HepG2 (cell line): ENCODE results near the gene OR7G1. TPM values are rescaled to one million over a fixed set of nuclear protein-coding genes. Genes with fewer than 3 reads are reported as not detected.

Experiments used
- ATAC-seq: fragments of 200-7000 bp; cut with Tn5 transposase; 3 replicates; pipeline ENCODE4 v1.9.1; 2020; ENCODE audit warnings: mild to moderate bottlenecking, moderate library complexity
- BruUV-seq: library from RNA; stranded (reverse); fragments of 400-500 nt; replicated peaks from 2 replicates; lab custom pipeline; 2021; lab: Mats Ljungman, UMichigan
- CTCF ChIA-PET: fragments of 300-600 bp; formaldehyde crosslinking; extraction: SDS; loops from one replicate; lab custom pipeline; 2021; ENCODE audit warnings: low total read pairs, inconsistent platforms, low intra/inter-chr PET ratio; lab: Yijun Ruan, JAX
- POLR2A ChIA-PET: fragments of 350-600 bp; sonication (Branson Sonifier 250); formaldehyde crosslinking; loops from one replicate; lab custom pipeline; 2020; ENCODE audit warnings: antibody characterized with exemption, inconsistent platforms; lab: Yijun Ruan, JAX
- DNase-seq: peaks from one replicate; pipeline ENCODE4 v3.0.0-alpha.2; 2015; ENCODE audit warnings: low spot score
- FAIRE-seq: peaks from 3 replicates; lab custom pipeline; 2011; peaks lifted over from hg19 to GRCh38; lab: Jason Lieb, UNC
- H2AFZ ChIP-seq: one replicate; pipeline ENCODE4 v1.6.1; 2011; ENCODE audit warnings: low read length, inconsistent platforms
- H3K27ac ChIP-seq: fragments of 300-600 bp; 3 replicates; pipeline ENCODE4 v1.8.0; 2011; ENCODE audit warnings: mixed run types, mild to moderate bottlenecking, mixed read lengths, low read length, inconsistent platforms; ENCODE audit not compliant: insufficient read depth; ENCODE audit errors: extremely low read length
- H3K27me3 ChIP-seq, 2 experiments: fragments of 200-600 bp in 1 of 2; 2 replicates in 1 of 2; 3 replicates in 1 of 2; pipeline versions ENCODE4 v1.6.0 to v1.8.0; 2011; ENCODE audit warnings: low read length in 2 of 2, mild to moderate bottlenecking in 2 of 2, moderate library complexity in 2 of 2, inconsistent platforms in 1 of 2; ENCODE audit not compliant: insufficient read depth in 2 of 2, control insufficient read depth in 1 of 2
- H3K36me3 ChIP-seq, 2 experiments: fragments of 200-600 bp in 1 of 2; replicated peaks in 1 of 2; 2 replicates in 1 of 2; 3 replicates in 1 of 2; pipeline versions ENCODE4 v1.5.1 to v1.8.0; 2011; ENCODE audit warnings: low read length in 2 of 2, inconsistent platforms in 1 of 2; ENCODE audit not compliant: insufficient read depth in 2 of 2, control insufficient read depth in 1 of 2
- H3K4me1 ChIP-seq: 2 replicates; pipeline ENCODE4 v1.5.1; 2012; ENCODE audit warnings: low read length, inconsistent platforms; ENCODE audit not compliant: insufficient read depth
- H3K4me2 ChIP-seq: 2 replicates; pipeline ENCODE4 v1.6.0; 2011; ENCODE audit warnings: low read depth, low read length, inconsistent platforms
- H3K4me3 ChIP-seq, 3 experiments: fragments of 200-600 bp in 1 of 3; sonication (generic), shearing (Covaris generic) in 1 of 3; replicated peaks in 1 of 3; 2 replicates each; pipeline ENCODE4 v1.5.1; 2011 to 2016; ENCODE audit warnings: low read length in 3 of 3, inconsistent platforms in 2 of 3, low read depth in 2 of 3, mild to moderate bottlenecking in 2 of 3, control low read depth in 1 of 3, mixed read lengths in 1 of 3; ENCODE audit not compliant: insufficient read depth in 1 of 3
- H3K79me2 ChIP-seq: one replicate; pipeline ENCODE4 v1.6.1; 2011; ENCODE audit warnings: low read length, inconsistent platforms; ENCODE audit not compliant: insufficient read depth
- H3K9ac ChIP-seq: 2 replicates; pipeline ENCODE4 v1.6.0; 2011; ENCODE audit warnings: mild to moderate bottlenecking, low read depth, low read length, inconsistent platforms; ENCODE audit not compliant: insufficient read depth
- H3K9me3 ChIP-seq: 2 replicates; pipeline ENCODE4 v1.5.1; 2012; ENCODE audit warnings: mild to moderate bottlenecking, low read length
- H4K20me1 ChIP-seq: 2 replicates; pipeline ENCODE4 v1.6.0; 2011; ENCODE audit warnings: inconsistent platforms, mild to moderate bottlenecking, low read length, moderate library complexity; ENCODE audit not compliant: insufficient read depth
- EEA1 ChIP-seq: sonication (generic); formaldehyde crosslinking; IDR thresholded peaks from 2 replicates; pipeline ENCODE4 v1.5.1; 2020; ENCODE audit warnings: mild to moderate bottlenecking, missing genetic modification reagents, borderline replicate concordance
- HOXA3 ChIP-seq: sonication (generic); formaldehyde crosslinking; IDR thresholded peaks from 2 replicates; pipeline ENCODE4 v1.5.0; 2020; ENCODE audit warnings: missing genetic modification reagents
- MBNL3 ChIP-seq: fragments of 250-450 bp; sonication (Bioruptor Pico); conservative IDR thresholded peaks from 2 replicates; pipeline ENCODE4 v1.8.0; 2022; ENCODE audit warnings: mild to moderate bottlenecking, inconsistent platforms
- MTA1 ChIP-seq: sonication (generic); formaldehyde crosslinking; IDR thresholded peaks from 2 replicates; pipeline ENCODE4 v1.4.0; 2020; ENCODE audit warnings: missing genetic modification reagents, mild to moderate bottlenecking, borderline replicate concordance
- ZFP91 ChIP-seq: sonication (generic); formaldehyde crosslinking; IDR thresholded peaks from 2 replicates; pipeline ENCODE4 v1.9.0; 2022; ENCODE audit warnings: missing genetic modification reagents, mild to moderate bottlenecking, borderline replicate concordance
- ZNF224 ChIP-seq: sonication (generic); formaldehyde crosslinking; IDR thresholded peaks from 2 replicates; pipeline ENCODE4 v1.5.0; 2020; ENCODE audit warnings: mild to moderate bottlenecking, missing genetic modification reagents
- ZNF34 ChIP-seq: sonication (generic); formaldehyde crosslinking; IDR thresholded peaks from 2 replicates; pipeline ENCODE4 v1.4.0; 2020; ENCODE audit warnings: mild to moderate bottlenecking, missing genetic modification reagents, borderline replicate concordance
- ZSCAN5A ChIP-seq: sonication (generic); formaldehyde crosslinking; IDR thresholded peaks from 2 replicates; pipeline ENCODE4 v1.8.0; 2022; ENCODE audit warnings: mild to moderate bottlenecking, missing genetic modification reagents, borderline replicate concordance
- WGBS: methylation state at CpG from one replicate; pipeline ENCODE4 v1.1.6; 2017; ENCODE audit warnings: low lambda C conversion rate; 5-methylcytosine and 5-hydroxymethylcytosine counted together
- in situ Hi-C: cut with HindIII; loops from 2 replicates; pipeline ENCODE4 v1.10.0; 2017; ENCODE audit warnings: low pct_unique_long_range_greater_than_20kb; ENCODE audit not compliant: extremely low pct_ligation_motif_present
- intact Hi-C: fragments of 100-400 bp; cut with micrococcal nuclease; formaldehyde crosslinking; loops from one replicate; pipeline ENCODE4 v1.10.0; 2022; ENCODE audit not compliant: unreplicated experiment
- polyA plus RNA-seq, 8 experiments: library from polyadenylated mRNA; depleted of rRNA in 3 of 8; stranded (reverse) in 7 of 8; unstranded in 1 of 8; fragments of >200 nt; fragmentation: Illumina TruSeq in 4 of 8; extraction: Trizol in 4 of 8; gene quantifications; 2 replicates each; pipeline versions ENCODE4 v1.2.1 to v1.2.3, GENCODE V29; 2011 to 2016; ENCODE audit warnings: low read depth in 4 of 8, missing spikeins in 1 of 8, mixed read lengths in 1 of 8; ENCODE audit not compliant: insufficient read depth in 1 of 8
- total RNA-seq, 5 experiments: library from RNA; depleted of rRNA; stranded (reverse); fragments of >200 nt; fragmentation: Illumina TruSeq; extraction: Trizol; gene quantifications; 2 replicates each; pipeline ENCODE4 v1.2.3, GENCODE V29; 2016; ENCODE audit warnings: low read depth in 1 of 5
- TF ChIP-seq, protein P1 (sequence below): sonication (generic); formaldehyde crosslinking; IDR thresholded peaks from 2 replicates; pipeline ENCODE4 v1.4.0; 2020; ENCODE audit warnings: mild to moderate bottlenecking, low read depth, missing genetic modification reagents
- TF ChIP-seq, protein P2 (sequence below): sonication (generic); formaldehyde crosslinking; IDR thresholded peaks from 2 replicates; pipeline ENCODE4 v1.8.0; 2022; ENCODE audit warnings: missing genetic modification reagents, mild to moderate bottlenecking, moderate library complexity, borderline replicate concordance
- TF ChIP-seq, protein P3 (sequence below): sonication (generic); formaldehyde crosslinking; IDR thresholded peaks from 2 replicates; pipeline ENCODE4 v1.8.0; 2022; ENCODE audit warnings: mild to moderate bottlenecking, missing genetic modification reagents, moderate library complexity
- TF ChIP-seq, protein P4 (sequence below): sonication (generic); formaldehyde crosslinking; conservative IDR thresholded peaks from 2 replicates; pipeline ENCODE4 v1.4.0; 2020; ENCODE audit warnings: missing genetic modification reagents

OR7G1 gene
- total and polyA plus RNA-seq, 2 of the 13 experiments (the other 11 are each of a cell fraction or from before 2014, with no cell fraction given), result not detected

- in situ Hi-C loops (loop anchor here (25.0 kb wide), 1 partner anchor 660 kb away; no protein-coding TSS in a partner anchor), intact Hi-C loops (no loop called here)
- H3K27ac ChIP-seq, result no peak within 1 kb of the TSS
- no peaks in the 10 kb centered on the region for H4K20me1 ChIP-seq
- no TSS peak for BruUV-seq
- no peak within 1 kb of the TSS for H3K4me2 ChIP-seq
- 4% methylated on average over 1 of the region's 1 CpG for WGBS
- no peaks in the 10 kb centered on the region for H3K4me1 ChIP-seq
- H3K27me3 ChIP-seq, result no peaks in the 10 kb centered on the region
- ChIA-PET POLR2A (no interaction called here), CTCF (no interaction called here)
- H2AFZ ChIP-seq, result no peak within 1 kb of the TSS
- FAIRE-seq (no peak), DNase-seq (no peak), ATAC-seq (no peak)
- no peak within 1 kb of the TSS for H3K9ac ChIP-seq
- H3K79me2 ChIP-seq, result no peaks in the 10 kb centered on the region
- H3K4me3 ChIP-seq, result no peak within 1 kb of the TSS
- H3K36me3 ChIP-seq, result no peaks in the 10 kb centered on the region
- H3K9me3 ChIP-seq, result no peaks in the 10 kb centered on the region
- TF ChIP-seq MTA1 (CRISPR knock-in tag), result no peak
- TF ChIP-seq ZFP91, result no peak
- TF ChIP-seq, protein P1, sequence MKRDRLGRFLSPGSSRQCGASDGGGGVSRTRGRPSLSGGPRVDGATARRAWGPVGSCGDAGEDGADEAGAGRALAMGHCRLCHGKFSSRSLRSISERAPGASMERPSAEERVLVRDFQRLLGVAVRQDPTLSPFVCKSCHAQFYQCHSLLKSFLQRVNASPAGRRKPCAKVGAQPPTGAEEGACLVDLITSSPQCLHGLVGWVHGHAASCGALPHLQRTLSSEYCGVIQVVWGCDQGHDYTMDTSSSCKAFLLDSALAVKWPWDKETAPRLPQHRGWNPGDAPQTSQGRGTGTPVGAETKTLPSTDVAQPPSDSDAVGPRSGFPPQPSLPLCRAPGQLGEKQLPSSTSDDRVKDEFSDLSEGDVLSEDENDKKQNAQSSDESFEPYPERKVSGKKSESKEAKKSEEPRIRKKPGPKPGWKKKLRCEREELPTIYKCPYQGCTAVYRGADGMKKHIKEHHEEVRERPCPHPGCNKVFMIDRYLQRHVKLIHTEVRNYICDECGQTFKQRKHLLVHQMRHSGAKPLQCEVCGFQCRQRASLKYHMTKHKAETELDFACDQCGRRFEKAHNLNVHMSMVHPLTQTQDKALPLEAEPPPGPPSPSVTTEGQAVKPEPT, result no peak
- TF ChIP-seq, protein P2, sequence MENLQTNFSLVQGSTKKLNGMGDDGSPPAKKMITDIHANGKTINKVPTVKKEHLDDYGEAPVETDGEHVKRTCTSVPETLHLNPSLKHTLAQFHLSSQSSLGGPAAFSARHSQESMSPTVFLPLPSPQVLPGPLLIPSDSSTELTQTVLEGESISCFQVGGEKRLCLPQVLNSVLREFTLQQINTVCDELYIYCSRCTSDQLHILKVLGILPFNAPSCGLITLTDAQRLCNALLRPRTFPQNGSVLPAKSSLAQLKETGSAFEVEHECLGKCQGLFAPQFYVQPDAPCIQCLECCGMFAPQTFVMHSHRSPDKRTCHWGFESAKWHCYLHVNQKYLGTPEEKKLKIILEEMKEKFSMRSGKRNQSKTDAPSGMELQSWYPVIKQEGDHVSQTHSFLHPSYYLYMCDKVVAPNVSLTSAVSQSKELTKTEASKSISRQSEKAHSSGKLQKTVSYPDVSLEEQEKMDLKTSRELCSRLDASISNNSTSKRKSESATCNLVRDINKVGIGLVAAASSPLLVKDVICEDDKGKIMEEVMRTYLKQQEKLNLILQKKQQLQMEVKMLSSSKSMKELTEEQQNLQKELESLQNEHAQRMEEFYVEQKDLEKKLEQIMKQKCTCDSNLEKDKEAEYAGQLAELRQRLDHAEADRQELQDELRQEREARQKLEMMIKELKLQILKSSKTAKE (CRISPR knock-in tag), result no peak
- no peak for TF ChIP-seq ZNF224 (CRISPR knock-in tag)
- TF ChIP-seq, protein P3, sequence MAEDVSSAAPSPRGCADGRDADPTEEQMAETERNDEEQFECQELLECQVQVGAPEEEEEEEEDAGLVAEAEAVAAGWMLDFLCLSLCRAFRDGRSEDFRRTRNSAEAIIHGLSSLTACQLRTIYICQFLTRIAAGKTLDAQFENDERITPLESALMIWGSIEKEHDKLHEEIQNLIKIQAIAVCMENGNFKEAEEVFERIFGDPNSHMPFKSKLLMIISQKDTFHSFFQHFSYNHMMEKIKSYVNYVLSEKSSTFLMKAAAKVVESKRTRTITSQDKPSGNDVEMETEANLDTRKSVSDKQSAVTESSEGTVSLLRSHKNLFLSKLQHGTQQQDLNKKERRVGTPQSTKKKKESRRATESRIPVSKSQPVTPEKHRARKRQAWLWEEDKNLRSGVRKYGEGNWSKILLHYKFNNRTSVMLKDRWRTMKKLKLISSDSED (CRISPR knock-in tag), result no peak
- TF ChIP-seq, protein P4, sequence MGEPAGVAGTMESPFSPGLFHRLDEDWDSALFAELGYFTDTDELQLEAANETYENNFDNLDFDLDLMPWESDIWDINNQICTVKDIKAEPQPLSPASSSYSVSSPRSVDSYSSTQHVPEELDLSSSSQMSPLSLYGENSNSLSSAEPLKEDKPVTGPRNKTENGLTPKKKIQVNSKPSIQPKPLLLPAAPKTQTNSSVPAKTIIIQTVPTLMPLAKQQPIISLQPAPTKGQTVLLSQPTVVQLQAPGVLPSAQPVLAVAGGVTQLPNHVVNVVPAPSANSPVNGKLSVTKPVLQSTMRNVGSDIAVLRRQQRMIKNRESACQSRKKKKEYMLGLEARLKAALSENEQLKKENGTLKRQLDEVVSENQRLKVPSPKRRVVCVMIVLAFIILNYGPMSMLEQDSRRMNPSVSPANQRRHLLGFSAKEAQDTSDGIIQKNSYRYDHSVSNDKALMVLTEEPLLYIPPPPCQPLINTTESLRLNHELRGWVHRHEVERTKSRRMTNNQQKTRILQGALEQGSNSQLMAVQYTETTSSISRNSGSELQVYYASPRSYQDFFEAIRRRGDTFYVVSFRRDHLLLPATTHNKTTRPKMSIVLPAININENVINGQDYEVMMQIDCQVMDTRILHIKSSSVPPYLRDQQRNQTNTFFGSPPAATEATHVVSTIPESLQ (CRISPR knock-in tag), result no peak
- no peak for TF ChIP-seq HOXA3
- no peak for TF ChIP-seq EEA1 (CRISPR knock-in tag)
- no peak for TF ChIP-seq MBNL3 (CRISPR knock-in tag)
- no peak for TF ChIP-seq ZSCAN5A (CRISPR knock-in tag)
- no peak for TF ChIP-seq ZNF34
Measured at GRCh38 chr19:9126900-9127405, 11.4 kb upstream of the OR7G1 start, which contains the start of gene OR7G3. Gene OR7G3, minus strand, starts transcription at chr19:9126950. Its CDS starts 0 bp downstream, at chr19:9126950.
